Measurements from ENCODE around the gene PRM3.
A peak's percentile ranks its signal among the peaks of the same experiment; 100 is the strongest.

Gene PRM3

DNA sequence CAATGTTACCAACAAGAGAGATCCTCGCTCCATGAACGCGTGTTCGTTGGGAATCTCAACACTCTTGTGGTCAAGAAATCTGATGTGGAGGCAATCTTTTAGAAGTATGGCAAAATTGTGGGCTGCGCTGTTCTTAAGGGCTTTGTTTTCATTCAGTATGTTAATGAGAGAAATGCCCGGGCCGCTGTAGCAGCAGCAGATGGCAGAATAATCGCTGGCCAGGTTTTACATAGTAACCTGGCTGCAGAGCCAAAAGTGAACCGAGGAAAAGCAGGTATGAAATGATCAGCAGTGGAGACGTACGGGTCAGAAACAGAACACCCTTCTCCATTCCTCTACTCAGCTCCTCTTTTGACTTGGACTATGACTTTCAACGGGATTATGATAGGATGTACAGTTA is 30.8 kb downstream of the PRM3 start:
- DNase-seq = no peak

DNA sequence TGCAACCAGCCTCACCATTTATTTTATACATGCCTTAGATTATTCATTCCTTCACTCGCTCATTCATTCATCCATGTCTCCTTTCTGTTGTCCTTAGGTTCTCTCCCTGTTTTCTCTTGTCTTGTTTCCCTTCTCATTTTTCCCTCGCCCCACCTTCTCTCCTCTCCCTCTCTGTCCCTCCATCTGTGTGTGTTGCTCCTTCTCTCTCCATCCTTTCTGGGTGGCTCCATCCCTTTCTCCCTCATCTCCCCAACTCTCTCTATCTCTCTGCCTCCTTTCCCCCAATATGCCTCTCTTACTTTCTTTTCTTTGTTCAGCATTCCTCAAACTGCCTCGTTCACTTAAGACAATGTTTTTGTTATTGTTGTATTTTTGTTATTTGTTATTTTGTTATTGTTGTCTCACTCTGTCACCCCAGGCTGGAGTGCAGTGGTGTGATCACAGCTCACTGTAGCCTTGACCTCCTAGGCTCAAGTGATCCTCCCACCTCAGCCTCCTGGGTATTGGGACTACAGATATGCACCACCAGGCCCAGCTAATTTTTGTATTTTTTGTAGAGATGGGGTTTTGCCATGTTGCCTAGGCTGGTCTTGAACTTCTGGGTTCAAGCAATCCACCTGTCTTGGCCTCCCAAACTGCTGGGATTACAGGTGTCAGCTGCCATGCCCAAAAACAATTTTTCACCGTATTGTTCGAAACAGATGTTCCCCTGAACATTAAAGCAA is 31.8 kb downstream of the PRM3 start:
- DNase-seq = no peak

DNA sequence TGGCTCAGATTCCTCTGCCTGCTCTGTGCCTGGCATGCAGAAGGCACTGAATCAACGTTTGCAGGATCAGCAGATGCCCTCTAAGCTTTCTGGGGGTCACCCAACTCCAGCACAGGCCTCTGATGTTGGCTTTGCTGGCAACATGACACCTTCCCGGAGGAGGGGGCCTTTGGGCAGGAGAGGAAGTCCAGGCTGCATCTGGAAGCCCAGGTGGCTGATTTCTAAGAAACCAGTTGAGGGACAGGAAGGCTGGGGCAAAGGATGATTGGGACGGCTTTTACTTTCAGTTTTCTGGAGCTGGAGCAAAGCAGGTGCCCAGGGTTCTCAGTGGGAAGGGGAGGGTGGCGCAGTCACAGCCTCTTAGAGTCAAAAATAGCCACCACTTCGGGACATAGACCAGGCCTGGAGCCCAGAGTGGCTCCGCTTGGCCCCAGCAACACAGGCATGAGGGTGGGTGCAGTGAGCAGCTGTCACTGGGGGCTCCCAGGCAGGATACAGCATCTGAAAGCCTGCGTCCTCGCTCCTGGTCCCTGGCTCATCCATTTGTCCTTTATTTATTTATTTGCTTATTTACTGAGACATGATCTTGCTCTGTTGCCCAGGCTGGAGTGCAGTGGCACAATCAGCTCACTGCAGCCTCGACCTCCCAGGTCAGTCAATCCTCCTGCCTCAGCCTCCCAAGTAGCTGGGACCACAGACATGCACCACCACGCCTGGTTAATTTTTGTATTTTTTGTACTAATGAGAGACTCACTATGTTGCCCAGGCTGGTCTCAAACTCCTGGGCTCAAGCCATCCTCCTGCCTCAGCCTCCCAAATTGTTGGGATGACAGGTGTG is 32.6 kb downstream of the PRM3 start:
- DNase-seq = no peak

DNA sequence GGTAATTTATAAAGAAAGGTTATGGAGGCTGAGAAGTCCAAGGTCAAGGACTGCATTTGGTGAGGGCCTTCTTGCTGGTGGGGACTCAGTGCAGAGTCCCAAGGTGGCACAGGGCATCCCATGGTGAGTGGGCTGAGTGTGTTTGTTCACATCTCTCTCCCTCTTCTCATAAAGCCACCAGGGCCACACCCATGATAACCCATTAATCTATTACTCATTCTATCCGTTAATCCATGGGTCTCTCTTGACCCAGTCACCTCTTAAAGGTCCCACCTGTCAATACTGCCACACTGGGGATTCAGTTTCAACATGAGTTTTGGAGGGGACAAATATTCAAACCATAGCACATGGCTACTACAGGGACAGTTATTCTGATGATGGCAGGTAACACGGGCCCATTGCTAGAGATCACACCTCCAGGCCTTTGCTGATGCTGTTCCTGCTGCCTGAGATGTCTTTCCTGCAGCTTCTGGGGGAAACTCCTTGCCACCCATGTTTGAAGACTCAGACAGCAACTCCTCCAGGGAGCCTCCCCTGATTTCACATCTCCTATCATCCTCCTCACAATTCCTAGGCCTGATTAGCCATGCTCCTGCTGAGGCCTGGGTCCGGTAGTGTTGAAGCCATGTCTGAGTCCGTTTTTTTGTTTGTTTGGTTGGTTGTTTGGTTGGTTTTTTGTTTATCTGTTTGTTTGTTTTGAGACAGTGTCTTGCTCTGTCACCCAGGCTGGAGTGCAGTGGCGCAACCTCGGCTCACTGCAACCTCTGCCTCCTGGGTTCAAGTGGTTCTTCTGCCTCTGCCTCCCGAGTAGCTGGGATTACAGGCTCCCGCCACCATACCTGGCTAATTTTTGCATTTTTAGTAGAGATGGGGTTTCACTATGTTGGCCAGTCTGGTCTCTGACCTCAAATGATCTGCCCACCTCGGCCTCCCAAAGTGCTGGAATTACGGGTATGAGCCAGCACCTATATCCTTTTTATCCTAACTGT is 33.5 kb downstream of the PRM3 start:
- no peak for DNase-seq

DNA sequence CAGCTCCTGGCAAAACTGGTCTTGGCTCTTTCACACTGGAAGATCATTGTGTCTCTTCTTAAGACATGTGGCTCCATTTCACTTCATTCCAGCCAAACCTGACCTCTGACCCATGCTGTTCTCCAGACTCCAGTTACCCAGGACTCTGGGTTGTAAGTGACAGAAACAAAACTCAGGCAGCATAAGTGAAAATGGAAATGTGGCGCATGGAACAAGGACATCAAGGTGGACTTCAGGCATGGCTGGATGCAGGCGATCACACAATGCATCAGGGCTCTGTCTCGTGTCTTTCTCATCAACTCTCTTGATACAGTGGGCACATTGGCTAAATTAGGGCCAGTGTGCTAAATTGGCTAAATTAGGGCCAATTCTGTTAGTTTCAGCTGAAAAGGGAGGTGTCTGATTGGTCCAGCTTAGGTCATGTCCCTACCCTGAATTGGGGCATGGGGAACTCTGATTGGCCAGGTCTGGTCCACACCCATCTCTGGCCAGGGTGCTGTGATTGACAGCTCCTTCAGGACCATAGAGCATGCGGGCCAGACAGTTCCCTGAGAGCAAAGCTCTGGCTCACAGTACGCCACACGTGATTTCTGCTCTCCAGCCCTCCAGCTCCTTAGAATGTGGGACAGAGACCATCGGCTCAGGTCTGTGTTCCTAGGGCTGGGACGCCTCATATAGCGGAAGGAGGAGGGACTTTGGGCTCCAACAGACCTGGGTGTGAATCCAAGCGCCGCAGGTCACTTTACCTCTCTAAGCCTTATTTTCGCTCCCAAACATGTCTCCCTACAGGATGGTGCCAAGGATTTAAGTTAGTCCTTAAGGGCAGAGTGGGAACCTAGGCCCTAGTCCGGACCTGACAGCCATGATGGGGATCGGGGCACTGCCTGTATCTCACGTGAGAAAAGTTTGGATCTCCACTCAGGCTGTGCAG is 34.9 kb downstream of the PRM3 start:
- no peak for DNase-seq

DNA sequence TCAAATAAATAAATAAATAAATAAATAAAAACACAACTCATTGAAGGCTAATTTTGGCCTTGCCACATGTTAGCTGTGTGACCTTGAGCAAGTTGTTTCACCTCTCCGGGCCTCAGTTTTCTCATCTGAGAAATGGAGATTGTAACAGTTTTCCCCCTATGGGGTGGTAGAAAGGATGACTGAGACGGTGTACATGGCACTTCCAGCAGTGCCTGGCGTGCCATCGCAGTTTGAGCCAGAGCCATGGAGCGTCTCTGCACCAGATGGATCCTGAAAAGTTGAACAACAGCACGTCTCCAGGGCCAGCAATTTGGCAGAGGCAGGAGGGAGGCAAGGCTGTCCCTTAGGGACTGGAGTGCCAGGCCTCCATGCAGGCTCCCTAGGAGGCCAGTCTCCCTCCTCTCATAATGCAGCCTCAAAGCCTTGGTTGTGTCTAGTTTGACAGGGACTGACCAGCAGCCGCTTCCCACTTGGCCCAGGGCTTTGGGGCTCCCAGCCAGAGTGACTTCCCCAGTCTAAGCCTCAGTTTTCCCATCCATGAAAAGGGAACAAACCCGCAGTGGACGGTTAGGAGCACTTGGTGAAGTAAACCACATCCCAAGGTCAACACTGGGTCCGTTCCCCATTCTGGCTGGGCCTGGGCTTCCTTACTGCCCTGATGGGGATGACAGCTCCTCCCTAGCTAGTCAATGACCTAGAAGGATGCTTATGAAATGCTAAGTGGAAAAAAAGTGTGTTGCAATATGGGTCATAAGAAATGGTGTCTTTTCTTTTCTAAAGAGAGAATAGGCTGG is 36.8 kb downstream of the PRM3 start:
- no peak for DNase-seq

DNA sequence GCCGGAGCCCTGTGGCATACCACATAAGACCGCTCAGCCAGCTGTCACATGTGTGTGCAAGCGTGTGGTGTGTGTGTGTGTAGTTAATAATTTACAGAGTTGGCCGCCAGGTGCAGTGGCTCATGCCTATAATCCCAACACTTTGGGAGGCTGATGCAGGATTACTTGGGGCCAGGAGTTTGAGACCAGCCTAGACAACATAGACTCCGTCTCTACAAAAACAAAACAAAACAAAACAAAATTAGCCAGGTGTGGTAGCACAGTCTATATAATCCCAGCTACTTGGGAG is 37.8 kb downstream of the PRM3 start:
- no peak for DNase-seq

DNA sequence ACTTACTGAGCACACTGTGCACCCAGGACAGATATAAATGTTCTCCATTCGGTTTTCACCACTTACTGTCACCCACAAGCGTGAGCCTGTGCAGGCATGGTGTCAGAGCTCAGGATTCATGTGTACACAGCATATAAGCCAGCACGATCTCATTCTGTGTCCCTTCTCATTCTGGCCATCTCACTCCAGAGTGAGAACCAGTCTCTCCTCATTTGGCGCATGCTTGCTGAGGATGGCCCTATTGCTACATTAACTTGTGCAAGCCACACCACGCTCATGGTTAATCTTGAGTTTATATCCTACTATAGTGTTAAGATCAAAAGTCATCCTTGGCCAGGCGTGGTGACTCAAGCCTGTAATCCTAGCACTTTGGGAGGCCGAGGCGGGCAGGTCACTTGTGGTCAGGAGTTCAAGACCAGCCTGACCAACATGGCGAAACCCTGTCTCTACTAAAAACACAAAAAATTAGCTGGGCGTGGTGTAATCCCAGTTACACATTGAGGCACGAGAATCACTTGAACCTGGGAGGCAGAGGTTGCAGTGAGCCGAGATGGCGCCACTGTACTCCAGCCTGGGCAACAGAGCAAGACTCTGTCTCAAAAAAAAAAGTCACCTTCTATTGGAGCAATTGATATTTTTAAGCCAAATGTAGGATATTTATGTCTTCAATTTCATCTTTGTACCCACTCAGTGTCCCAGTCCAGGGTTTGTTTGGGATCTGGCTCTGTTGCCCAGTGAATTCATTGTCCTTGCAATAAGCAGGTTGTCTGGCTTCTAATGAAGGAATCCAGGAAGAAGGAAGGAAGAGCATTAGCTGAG is 38.3 kb downstream of the PRM3 start:
- no peak for DNase-seq

DNA sequence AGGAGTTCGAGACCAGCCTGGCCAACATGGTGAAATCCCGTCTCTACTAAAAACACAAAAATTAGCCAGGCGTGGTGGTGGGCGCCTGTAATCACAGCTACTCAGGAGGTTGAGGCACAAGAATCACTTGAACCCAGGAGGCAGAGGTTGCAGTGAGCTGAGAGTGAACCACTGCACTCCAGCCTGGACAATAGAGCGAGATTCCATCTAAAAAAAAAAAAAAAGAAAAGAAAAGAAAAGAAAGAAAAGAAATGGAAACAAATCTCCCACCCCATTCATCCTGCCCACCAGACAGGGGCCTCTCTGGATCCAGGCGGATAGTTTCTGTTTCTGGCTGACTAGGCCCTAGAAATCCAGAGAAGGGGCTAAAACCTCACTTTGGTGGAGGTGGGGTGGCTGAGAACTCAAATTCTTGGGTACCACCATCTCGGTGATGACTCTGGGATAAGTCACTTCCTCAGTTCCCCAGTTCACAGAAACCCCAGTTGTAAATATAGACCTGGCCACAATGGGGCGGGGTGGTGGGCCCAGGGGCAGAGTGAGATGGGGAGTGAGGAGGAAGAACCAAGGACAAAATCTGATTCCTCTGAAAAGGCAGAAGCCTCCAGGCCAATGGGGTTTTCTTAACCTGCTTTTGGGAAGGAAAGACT is 39.6 kb downstream of the PRM3 start:
- peak; percentile 73 to 76 for DNase-seq

DNA sequence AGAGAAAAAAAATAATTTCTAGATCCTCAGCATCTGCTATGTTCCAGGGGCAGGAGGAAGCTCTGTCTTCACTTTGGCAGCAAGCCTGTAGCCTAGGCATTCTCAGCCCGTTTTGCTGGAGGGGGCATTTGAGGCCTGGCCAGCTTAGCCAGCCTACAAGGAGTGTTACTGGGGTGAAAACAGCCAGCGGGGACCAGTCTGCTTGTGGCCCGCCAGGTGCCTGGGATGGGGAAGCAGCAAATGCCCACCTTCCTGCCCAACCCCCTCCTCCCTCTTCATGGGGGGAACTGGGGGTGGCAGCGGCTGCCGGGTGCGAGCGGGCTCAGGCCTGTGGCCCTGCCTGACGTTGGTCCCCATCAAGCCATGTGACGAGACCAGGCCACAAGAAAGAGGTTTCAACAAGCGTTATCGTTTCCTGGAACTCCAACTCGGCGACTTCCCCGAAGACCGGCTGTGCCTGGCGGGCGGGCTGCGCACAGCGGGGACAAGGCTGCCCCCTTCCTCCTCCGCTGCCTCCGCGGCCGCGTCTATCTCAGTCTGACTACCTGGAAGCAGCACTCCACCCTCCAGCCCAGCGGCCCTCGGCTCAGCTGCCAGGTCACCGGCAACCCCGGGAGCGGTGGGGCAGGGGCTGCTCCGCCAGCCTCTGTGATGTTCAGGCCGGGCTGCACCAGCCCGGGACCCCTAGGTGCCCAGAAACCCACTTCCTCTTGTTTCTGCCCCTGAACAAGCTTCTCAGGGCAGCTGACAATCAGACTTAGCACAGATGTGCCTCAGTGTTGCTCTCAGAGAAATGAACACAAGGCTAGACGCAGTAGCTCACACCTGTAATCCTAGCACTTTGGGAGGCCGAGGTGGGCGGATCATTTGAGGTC is 40.3 kb downstream of the PRM3 start:
- peak; percentile 89 to 90 for DNase-seq

DNA sequence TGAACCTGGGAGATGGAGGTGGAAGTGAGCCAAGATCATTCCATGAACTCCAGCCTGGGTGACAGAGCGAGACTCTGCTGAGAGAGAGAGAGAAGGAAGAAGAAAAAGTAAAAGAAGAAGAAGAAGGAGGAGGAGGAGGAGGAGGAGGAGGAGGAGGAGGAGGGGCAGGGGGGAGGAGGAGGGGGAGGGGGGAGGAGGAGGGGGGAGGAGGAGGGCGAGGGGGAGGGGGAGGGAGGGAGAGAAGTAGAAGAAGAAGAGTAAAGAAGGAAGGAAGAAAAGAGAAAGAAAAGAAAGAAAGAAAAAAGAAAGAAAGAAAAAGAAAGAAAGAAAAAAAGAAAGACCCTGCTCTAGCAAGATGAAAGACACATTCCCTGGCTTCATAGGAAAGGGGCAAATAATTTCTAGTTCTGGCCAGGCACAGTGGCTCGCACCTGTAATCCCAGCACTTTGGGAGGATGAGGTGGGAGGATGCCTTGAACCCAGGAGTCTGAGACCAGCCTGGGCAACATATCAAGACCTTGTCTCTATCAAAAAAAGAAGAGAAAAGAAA is 41.1 kb downstream of the PRM3 start:
- no peak for DNase-seq

DNA sequence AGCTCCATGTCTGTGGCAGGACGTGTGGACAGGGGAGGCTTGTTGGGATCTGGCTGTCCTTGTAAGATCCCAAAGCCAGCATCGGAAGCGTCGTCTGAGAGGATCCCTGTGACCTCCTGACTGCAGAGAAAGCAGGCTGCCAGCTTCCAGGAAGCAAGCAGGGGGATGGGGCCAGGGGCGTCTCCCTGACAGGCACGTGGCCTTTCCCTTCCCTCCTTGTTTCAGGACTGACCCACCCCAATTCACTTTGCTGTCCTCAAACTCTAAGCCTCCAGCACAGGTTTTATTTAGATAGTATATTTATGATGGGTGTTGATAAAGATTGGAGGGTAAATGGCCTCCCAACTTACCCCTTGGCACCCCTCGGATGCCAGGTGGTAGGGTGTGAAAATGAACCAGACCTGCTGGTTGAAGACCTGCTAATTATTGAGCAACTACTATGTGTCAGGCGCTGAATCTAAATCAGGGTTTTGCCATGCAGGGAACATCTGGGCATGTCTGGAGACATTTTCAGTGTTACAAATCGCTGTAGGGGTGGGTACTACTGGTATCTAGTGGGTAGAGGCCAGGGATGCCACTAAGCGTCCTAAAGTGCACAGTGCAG is 42.0 kb downstream of the PRM3 start:
- no peak for DNase-seq

DNA sequence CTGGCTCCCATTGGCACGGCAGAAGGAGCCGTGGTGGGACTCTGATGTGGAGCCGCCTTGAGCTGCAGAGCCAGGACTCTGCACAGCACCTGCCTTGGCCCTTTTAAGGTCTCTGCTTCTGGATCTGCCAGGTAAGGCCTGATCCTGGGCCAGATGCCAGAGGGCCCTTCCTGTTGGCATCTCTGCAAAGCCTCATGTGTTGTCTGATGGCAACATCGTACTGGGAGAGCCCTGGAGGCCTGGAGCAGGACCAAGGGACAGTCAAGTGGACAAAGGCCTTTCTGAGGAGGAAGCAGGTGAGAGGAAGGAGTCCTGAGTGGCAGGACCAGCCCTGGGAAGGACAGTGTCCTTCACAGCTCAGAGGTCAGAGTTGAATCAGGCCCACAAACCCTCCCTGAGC is 43.5 kb downstream of the PRM3 start:
- DNase-seq = no peak

DNA sequence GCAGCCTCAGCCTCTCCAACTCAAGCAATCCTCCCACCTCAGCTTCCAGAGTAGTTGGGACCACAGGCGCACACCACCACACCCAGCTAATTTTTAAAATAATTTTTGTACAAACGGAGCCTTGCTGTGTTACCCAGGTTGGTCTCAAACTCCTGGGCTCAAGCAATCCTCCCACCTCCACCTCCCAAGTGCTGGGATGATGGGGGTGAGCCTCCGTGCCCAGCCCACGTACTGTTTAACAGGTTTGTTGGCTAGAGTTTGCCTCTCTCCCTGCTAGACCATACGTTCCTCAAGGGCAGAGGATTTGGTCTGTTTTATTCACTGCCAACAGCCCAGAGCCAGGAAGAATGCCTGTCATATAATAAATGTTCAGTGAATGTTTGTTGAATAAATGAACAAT is 44.0 kb downstream of the PRM3 start:
- no peak for DNase-seq

DNA sequence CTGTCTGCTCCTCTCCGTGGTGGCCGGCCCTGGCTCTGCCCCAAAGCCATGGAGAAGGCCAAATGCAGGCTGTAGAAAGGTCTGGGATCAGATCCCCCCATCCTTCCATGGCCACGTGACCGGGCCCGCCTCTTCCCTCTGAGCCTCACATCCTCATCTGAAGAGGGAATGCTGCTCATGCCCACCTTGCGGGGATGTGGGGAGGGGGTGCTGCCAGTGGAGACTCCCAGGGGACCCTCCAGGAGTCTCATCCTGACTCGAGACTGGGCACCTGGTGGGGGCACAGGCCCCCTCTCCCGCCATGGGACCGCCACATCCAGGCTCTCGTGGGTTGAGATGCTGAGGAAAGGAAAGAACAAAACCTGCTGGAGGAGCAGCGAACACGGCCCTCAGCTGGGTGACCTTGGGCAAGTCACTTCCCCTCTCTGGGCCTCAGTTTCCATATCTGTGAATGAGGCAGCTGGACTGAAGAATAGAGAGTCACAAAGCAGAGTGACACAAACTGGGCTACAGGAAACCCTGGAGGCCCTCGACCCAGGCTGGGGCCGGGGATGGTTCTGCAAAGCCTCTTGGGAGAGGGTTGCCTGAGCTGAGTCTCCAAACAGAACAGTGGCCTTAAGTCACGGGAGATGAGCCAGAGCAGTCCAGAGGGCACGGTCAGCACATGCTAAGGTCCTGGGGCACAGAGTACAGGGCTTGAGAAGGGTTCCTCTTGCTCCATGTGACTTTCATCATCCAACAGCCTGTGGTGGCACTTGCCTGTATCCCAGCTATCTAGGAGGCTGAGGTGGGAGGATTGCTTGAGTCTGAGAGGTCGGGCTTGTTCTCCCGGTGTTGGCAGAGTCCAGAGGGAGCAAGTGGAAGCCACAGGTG is 47.5 kb downstream of the PRM3 start:
- no peak for DNase-seq

DNA sequence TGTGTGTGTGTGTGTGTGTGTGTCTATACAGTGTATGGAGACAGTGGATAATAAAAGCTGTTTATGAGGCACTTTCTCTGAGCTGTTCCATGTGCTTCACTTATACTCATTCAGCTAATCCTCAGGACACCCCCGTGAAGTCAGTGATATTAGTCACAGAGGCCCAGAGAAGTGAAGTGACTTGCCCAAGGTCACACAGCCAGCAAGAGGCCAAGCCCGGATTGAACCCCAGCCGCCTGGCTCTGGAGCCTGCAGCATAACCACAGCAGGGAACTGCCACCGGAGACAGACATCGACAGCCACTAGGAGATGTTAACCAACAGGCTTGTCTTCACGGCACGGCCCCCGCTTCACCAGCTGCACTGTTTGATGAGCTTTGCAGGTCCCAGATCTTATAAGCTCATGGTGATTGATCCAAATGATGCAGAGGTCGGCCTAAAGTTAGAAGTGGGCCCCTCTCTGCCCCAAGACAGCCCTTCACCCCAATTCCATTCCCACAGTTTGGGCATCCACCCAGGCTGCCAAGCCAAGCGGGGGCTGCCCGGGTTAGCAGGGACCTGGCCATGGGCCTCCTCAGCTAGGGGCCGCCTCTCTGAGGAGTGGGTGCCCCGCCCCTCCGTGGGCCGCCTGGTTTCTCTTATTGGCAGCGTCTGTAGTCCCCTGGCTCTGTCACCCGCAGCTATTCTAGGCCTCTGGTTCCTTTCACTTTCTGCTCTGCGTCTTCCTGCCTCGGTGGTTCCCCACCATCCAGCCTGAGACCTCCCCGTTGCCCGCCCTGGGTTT is 48.3 kb downstream of the PRM3 start:
- peak; percentile 80 for DNase-seq

Data from activated CD4-positive, alpha-beta T cell treated with anti-CD3 and anti-CD28 coated beads for 4 hours (primary cell).